GM04503 (cell line): Measurements from ENCODE around the gene CLTA.
"Not testable (repeated sequence)": the region's sequence is repeated elsewhere in the genome, so short reads cannot be mapped to it uniquely, and the experiment has no call there.

Experiments used
- DNase-seq: peaks from one replicate; pipeline ENCODE4 v3.0.0-alpha.2; 2012; ENCODE audit warnings: low read depth

Gene CLTA

DNA sequence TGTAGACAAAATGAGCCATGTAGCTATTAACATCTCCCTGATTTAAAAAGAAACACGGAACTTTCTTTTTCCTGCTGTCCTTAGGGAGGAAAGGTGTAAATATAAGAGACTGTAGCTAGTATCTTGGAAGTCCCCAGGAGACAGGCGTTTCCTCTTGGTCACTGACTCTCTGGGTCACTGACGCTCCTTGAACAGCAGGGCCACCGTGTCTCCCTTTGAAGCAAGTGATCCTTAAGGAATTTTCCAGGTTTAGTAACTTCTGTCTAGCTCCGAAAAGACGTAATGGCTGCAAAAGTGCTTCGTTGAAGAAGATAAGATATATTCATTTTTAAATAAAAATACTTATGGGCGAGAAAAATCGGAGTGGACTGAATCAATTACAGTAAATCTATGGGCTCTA lies 745 bp upstream of the CLTA start:
- no peak for DNase-seq

DNA sequence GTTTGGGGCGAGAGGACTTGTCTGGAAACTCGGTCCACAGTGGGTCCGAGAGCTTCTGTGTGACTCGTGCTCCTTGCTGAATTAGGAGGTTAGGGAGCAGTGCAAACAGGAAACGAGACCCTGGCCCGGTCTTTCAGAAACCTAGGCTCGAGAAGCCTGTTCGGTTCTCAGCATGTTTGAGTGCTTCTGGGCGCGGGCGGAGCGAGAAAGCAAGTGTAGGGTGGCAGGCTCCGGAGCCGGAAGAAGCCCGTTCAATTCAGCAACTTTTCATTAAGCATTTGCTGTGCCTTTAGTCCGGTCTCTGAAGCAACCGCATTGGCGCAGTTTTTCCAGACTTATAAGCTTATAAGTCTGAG lies 547 bp downstream of the CLTA start:
- no peak for DNase-seq

DNA sequence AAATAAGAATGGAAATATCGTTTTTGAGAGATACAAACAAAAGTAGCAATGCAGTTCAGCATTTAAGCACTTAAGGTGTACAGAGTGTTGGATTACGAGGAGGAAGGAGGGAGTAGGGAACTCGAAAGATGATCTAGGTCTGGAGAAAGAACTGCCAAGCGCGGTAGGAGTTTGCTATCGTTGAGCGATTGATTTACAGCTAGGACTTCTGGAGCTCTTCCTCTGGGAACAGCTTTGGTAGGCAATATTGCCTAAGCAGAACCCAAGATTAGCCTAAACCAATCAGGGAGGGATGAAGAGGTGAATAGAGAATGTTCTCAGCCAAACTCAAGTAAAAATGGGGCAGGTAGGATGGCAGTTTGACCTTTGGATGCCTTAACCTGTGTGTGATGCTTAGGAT lies 965 bp downstream of the CLTA start:
- no peak for DNase-seq

DNA sequence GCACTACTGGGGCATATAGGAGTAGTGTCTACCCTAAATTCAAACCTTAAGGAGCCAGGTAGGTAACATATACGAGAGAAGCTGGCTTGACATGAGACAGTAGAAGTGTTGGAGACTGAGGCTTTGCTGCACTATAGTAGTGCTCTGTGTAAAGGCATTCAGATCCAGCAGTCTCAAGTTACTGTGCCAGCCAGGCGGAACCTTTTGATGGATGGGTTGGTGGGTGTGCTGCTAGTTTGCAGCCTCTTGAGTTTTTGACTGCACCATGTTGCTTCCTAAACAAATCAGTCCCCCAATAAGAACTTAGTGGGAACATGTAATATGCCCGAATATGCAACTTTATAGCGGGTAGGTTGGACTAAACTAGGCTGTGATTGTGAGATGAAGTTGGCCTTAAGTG lies 1.5 kb downstream of the CLTA start:
- no peak for DNase-seq

DNA sequence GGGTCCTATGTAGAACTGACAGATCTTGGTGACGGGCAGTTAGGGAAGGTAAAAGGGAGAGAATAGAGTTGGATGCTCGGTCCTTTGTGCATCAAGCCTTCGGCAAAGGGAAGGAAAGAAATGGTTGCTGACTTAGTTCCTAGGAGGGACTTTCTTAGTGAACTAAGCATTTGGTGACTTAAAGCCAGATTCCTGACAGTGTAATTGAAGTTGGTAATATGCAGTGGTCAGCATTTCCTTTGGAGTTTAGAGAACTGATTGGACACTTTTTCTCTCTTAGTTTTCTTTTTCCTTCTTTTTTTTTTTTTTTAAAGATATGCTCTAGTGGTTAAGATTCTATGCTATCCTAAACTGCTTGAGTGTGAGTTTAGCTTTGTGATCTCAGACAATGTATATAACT lies 2.3 kb downstream of the CLTA start:
- DNase-seq = no peak

DNA sequence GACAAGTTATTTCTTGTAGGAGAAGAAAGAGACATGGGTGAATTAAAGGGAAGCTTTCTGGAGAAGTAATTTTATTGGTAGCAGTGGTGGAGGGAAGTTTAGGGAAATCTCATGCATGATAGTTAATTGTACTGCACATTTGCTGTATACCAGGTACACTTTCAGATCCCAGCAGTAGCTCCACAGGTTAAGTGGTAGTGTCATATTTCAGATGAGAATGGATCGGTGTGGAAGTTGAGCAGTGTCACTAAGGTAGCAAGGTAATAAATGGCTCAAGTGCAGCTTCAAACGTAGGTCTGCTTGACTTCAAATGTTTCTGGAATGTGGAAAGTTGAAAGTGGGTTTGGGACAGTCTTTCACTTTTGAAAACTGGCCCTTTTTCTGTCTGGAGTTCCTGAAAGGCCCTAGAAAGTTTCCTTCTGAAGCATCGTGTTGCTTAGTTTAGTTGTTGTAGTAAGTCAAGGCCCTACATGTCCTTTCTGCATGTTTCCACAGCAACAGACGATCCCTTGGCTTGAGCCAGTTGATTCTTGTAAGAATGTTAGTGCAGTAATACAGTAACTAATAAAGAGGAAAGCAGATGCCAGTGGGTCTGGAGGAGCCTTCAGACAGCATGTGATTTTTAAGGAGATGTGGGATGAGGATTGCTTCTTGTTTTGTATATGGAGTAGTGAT lies 3.7 kb downstream of the CLTA start:
- no peak for DNase-seq

DNA sequence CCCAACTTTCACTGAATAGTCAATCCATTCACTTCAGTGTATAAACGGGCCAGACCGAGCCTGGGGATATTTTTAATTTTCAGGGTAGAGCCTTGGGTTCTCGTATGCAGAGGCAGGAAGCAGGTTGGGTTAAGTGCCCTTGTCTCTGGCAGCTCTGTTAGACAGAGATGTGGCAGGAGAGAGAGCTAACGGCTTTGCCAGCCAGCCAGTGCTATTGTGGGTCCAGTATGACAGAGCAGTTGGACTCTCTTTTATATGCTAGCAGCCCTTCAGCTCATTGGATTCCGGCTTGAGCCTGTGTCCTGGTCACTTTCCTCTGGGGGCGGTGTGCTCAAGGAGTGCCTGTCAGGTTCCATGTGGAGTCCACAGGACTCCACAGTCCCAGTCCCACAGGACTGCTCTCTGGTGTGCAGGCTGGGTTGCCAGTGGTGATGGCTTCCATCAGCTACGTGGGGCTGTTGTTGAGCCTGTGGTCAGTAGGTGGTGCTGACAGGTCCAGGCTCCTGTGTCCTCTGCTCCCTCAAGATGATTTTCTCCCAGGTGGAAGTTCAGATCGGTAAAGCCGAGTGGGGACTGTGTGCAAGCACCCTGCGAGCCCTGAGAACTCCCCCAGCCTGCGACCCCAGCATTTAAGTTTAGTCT lies 14.3 kb downstream of the CLTA start:
- no peak for DNase-seq

DNA sequence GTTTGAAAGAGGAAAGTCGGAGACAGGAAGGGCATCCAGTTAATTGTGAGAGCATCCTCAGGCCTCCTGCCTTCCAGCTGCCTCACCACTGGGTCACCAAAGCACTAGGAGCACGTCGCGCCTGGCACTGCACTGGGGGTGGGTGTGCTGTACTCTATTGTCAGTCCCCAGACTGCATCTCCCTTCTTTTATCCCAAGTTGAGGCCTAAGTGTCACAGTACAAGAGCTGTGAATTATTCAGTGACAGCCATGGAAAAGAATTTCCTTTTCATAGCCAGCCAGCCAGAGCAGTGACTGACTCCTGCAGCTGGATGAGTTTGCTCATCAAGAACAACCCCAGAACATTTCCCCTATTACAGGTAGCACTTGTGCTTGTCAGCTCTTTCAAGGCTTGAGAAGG lies 16.3 kb downstream of the CLTA start:
- no peak for DNase-seq

DNA sequence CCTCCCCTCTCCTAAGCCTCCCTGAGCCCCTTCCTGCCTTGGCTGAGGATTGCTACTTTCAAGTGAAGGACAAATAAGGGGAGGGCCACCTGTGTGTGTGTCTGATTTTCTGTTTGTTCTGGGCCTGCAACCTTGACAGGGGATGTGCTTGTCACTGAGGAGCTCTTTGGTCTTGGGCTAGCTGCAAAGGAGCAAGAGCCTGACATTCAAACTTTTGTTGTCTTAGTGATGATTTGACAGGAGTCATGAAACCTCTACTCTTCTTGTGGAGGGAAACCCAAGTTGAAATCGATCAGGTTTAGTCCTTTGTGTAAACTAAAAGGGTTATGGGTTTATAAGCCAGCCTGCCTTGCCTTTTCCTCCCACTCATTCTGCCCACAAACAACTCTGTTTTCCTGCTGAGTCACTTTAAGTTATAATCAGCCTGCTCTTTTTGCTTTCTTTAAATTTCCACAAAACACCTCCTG lies 16.9 kb downstream of the CLTA start:
- DNase-seq = no peak

DNA sequence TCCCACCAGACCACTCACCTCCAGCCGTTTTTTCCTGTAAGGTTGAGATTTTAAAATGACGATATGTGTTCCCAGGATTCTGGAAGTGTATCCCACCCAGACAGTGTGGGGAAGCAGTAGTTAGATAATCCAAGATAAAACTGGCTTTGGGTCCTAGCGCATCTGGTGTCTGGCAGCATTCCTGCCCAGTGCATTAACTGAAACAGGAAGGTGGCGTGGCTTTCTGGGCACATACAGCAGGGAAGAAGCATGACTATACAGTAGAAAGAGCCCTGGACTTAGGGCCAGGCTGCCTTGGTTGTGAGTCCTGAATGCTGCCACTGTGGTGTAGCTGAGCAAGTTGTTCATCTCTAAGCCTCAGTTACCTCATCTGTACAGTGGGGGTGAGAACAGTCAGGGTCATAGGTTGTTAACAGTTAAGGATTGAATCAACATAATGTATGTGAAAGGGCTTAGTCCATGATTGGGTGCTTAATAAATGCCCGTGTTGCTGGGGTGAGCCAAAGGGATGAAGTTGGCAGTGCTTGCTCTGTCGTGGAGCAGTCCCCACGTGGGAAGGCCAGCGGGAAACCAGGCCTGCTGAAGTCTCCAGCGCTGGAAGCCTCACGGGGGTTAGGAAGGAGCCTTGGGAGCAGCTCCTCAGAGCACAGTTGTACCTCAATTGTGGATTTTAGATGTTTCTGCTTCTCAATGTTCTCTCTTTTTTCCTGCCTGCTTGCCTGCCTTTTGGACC lies 18.0 kb downstream of the CLTA start:
- DNase-seq = no peak

DNA sequence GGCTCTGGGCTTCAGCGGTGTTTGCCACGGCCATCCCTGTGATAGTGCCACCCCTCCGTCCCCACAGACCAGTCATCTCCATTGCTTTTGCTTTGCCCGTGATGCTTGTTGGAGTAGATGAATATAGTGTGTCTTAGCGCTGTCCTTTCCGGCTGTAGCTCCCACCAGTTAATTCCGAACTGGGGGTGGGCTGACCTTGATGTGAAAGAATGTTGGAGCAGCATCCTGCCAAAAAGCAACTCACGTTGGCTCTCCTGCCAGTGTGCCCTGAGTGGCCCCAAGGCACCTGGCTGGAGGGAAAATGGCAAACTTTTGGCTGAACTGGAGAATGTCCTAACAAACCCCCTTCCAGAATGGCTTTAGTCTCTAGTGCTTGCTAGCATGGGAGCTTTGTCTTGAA lies 20.0 kb downstream of the CLTA start:
- DNase-seq = no peak

DNA sequence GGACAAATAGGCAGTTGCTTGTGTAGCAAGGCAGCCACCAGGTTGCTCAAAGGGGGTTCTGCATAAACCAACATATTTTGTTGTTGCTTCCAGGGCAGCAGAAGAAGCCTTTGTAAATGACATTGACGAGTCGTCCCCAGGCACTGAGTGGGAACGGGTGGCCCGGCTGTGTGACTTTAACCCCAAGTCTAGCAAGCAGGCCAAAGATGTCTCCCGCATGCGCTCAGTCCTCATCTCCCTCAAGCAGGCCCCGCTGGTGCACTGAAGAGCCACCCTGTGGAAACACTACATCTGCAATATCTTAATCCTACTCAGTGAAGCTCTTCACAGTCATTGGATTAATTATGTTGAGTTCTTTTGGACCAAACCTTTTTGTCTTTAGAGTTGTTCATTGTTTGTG lies 20.8 kb downstream of the CLTA start:
- no peak for DNase-seq

DNA sequence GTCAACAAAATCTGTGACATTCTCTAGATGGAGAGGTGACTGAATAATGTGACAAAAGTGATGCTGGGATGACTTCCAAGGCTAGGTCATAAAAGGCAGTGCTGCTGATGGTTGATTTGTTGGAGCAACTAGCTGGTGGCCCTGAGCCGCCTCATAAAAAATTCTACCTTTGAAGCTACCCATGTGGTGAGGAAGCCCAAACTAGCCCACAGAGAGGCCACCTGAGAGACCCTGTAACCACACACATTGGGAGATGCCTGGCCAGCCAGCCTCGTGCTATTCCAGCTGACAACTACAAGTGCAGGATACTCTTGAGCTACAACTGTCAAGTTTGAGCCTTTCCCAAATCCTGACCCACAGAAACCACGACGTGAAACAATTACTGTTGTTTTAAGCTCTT lies 22.7 kb downstream of the CLTA start:
- DNase-seq = no peak

DNA sequence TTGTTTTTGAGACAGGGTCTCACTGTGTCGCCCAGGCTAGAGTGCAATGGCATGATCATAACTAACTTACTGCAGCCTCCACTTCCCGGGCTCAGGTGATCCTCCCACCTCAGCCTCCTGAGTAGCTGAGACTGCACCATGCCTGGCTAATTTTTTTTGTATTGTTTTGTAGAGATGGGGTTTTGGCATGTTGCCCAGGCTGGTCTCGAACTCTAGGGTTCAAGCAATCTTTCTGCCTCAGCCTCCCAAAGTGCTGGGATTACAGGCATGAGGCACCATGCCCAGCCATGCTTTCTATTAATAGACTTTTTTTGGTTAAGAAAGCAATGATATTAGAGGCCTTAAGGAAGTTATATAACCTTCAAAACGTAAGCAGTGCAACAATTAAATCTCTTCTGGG lies 23.3 kb downstream of the CLTA start:
- no peak for DNase-seq

DNA sequence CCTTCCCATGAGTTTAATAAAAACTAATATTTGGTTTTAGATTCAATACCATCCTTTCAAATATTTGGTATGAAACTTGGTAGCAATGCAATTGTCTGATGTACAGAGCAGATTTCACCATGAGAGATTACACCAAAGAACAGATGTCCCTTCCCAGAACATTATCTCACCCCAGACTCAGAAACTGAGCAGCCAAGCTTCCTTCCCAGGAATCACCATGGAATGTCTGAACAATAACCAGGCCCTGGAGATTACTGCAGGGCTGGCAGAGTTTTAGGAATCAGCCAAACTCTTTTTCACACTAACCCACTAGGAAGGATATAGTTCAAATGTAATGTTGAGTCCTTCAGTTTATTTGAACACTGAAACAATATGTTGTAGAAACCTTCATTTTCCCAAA lies 23.9 kb downstream of the CLTA start:
- no peak for DNase-seq

DNA sequence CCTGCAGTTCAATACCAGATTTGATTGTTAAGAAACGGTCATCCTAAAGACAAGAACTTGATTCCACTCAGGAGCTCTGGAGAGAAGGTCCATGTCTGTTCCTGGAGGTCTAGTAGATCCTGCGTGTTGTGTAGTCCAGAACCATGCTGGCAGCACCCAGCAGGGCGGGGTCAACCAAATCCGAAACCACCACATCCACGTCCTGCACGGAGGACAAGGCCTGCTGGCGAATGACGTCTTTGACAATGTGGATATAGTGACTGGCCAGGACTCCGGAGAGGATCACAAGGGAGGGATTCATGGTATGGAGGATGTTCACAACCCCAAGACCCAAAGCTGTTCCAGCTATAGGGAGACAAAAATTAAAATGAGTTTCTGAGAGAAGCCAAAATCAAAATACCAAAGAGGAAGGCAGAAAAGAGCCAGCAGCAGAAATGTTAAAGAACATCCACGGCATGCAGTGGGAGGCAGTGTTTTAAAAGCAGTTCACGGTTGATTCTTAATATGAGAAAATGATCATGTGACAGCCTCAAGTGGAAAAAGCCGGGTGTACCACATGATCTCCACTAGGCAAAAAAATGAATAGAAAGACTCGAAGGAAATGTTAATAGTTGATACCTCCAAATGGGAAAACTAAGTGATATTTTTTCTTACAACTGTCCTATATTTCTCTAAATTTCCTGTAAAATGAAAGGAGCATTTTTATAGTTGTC lies 26.7 kb downstream of the CLTA start:
- no peak for DNase-seq

DNA sequence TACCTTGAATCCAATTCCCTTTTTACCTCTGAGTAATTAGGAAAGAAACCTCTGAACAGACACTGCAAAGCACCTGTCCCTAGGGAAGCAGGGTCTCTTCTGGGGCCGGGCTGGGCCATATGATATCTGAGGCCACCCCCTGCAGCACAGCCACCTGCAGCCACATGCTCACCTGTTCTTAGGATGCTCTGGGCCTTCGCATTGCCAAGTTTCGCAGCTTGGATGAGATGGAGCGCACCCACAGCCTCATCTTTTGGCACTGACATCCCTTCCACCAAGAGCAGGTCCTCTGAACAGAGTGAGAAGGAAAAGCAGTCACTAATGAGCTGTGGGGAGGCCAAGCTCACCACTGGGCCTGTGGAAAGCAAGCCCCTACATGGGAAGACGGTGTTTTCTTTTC lies 27.3 kb downstream of the CLTA start:
- DNase-seq = no peak

DNA sequence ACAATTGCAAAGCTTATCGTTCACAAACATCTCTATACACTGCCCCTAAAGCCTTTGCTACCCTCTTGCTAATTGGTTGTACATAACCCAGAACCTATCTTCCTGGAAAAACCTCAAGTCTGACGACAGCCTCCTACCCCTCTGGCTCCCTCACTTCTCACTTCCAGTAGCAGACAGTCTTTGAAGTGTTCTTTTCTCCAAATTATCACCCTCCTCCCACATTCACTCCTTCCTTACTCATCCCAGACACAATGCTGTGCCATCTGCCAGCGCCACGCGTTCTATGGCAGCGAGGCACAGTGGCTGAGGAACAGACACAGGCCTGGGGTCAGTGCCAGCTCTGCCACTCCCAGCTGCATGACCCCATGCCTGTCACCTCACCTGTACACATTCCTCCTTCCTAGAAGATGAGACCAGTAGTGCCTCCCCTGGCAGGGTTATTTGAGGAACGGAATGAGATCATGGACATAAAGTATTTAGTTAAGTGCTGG lies 27.7 kb downstream of the CLTA start:
- no peak for DNase-seq

DNA sequence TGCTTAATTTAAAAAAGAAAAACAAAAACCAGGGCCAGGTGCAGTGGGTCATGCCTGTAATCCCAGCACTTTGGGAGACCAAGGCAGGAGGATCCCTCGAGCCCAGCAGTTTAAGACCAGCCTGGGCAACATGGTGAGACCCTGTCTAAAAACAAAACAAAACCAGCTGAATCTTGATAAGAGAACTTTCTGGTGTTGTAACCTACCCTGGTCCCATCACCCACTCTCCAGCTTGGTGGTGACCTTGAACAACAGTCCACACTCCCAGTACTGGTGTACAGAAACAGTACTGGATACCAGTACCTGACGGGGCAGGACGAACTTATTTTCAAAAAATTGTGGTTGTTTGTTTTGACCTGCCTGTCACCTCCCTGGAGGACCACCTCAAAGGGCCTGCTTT lies 30.9 kb downstream of the CLTA start:
- DNase-seq = no peak

DNA sequence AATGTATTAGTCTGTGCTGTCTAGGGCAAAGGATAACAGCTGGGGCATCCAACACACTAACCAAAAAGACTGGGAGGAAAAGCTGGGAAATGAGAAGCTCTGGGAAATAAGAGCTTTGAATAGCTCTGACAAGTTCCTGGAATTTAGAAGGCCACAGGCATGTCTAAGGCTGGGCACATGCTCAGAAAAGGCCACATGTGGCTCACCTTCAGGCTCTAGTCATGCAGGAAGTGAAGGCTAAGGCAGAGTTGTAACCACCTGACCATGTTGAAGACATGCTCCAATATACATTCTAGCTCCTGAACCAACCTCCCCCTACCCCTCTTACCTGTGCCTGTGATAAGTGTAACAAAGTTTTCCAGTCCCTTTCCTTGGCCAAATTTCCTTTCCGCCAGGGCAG lies 31.7 kb downstream of the CLTA start:
- no peak for DNase-seq

DNA sequence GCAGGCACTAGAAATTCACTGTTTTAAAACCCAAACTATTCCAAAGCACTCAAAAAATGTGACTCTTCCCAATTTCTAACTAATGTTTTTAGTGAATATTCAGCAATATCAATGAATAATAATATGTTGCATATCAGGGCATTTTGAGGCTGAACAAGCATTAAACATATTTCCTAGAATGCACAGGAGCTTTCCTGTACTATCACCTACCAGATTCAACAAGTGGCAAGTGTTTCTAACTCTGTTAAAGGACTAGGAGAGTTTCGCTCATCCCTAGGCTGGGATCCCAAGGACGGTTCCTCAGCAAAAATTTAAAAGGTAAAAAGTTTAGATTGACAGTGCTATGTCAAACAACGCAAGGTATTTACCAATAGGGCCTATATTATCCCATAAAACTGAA lies 46.5 kb downstream of the CLTA start:
- no peak for DNase-seq

DNA sequence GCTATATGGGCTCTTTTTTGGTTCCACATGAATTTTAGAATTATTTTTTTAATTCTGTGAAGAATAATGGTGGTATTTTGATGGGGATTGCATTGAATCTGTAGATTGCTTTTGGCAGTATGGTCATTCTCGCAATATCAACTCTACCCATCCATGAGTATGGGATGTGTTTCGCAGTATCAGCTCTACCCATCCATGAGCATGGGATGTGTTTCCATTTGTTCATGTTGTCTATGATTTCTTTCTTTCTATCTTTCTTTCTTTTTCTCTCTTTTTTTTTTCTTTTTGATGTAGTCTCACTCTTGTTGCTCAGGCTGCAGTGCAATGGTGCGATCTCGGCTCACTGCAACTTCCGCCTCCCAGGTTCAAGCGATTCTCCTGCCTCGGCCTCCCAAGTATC lies 48.5 kb downstream of the CLTA start:
- not testable (repeated sequence) for DNase-seq

DNA sequence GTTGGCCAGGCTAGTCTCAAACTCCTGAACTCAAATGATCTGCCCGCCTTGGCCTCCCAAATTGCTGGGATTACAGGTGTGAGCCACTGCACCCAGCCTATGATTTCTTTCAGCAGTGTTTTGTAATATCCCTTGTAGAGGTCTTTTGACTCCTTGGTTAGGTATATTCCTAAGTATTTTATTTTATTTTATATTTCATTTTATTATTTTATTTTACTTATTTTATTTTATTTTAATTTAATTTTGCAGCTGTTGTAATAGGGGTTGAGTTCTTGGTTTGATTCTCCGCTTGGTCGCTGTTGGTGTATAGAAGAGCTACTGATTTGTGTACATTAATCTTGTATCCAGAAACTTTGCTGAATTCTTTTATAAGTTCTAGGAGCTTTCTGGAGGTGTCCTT lies 49.0 kb downstream of the CLTA start:
- not testable (repeated sequence) for DNase-seq
